GM18507 (cell line): ENCODE results near the gene PALLD.

ENCODE experiments used
- DNase-seq: peaks from one replicate; pipeline ENCODE4 v3.0.0; 2011; ENCODE audit warnings: low read depth; ENCODE audit not compliant: insufficient read length; ENCODE audit errors: extremely low spot score
- FAIRE-seq: peaks from 2 replicates; lab custom pipeline; 2011; peaks lifted over from hg19 to GRCh38; lab: Jason Lieb, UNC

The PALLD gene

GRCh38 chr4:168610911-168611530 lies 114.2 kb downstream of the PALLD start:
- FAIRE-seq, result no peak

GRCh38 chr4:168612450-168613135 lies 115.7 kb downstream of the PALLD start:
- FAIRE-seq, result no peak
- DNase-seq, result no peak

More at GRCh38 chr4:168610911-168611530, 114.2 kb downstream of the PALLD start:
- DNase-seq, result no peak

GRCh38 chr4:168613869-168614268 lies 117.0 kb downstream of the PALLD start:
- no peak for FAIRE-seq
- no peak for DNase-seq

GRCh38 chr4:168614281-168615057 lies 117.6 kb downstream of the PALLD start:
- FAIRE-seq (no peak), DNase-seq (no peak)

- FAIRE-seq (no peak), DNase-seq (no peak)
These were observed 118.6 kb downstream of the PALLD start for GRCh38 chr4:168615294-168616065.

- FAIRE-seq, result no peak
- no peak for DNase-seq
These were observed 121.9 kb downstream of the PALLD start for GRCh38 chr4:168618577-168619265.

GRCh38 chr4:168619266-168619631 lies 122.4 kb downstream of the PALLD start:
- DNase-seq (no peak), FAIRE-seq (no peak)

- DNase-seq (no peak), FAIRE-seq (no peak)
These were observed 125.1 kb downstream of the PALLD start for GRCh38 chr4:168621806-168622589.

- FAIRE-seq, result no peak
- no peak for DNase-seq
These were observed 125.7 kb downstream of the PALLD start for GRCh38 chr4:168622600-168622999.

GRCh38 chr4:168623011-168623410 lies 126.2 kb downstream of the PALLD start:
- FAIRE-seq (no peak), DNase-seq (no peak)

- no peak for FAIRE-seq
- no peak for DNase-seq
These were observed 126.6 kb downstream of the PALLD start for GRCh38 chr4:168623484-168623883.

GRCh38 chr4:168628251-168628650 lies 131.4 kb downstream of the PALLD start:
- DNase-seq, result no peak
- FAIRE-seq, result no peak

GRCh38 chr4:168629566-168629965 lies 132.7 kb downstream of the PALLD start:
- FAIRE-seq (no peak), DNase-seq (no peak)

GRCh38 chr4:168630445-168631187 lies 133.8 kb downstream of the PALLD start:
- FAIRE-seq (no peak), DNase-seq (no peak)

- no peak for FAIRE-seq
- no peak for DNase-seq
These were observed 134.7 kb downstream of the PALLD start for GRCh38 chr4:168631241-168632162.

GRCh38 chr4:168632301-168632725 lies 135.5 kb downstream of the PALLD start:
- FAIRE-seq, result no peak
- DNase-seq, result no peak

GRCh38 chr4:168633064-168633463 lies 136.2 kb downstream of the PALLD start:
- DNase-seq (no peak), FAIRE-seq (no peak)
